GM18505 (cell line): Measurements from ENCODE around the gene SH3GL2.

ENCODE experiments used
- ATAC-seq: cut with Tn5 transposase; IDR thresholded peaks from one replicate; pipeline ENCODE4 v1.9.1; 2021; ENCODE audit not compliant: unreplicated experiment
- POLR2A ChIP-seq: IDR thresholded peaks from 4 replicates; pipeline ENCODE4 v1.6.1; 2011; ENCODE audit warnings: borderline replicate concordance; ENCODE audit not compliant: insufficient read depth, insufficient read length; ENCODE audit errors: extremely low read depth

SH3GL2 gene

GRCh38 chr9:17802249-17802857 lies 223.5 kb downstream of the SH3GL2 start:
- no peak for ATAC-seq
- no peak for TF ChIP-seq POLR2A

DNA sequence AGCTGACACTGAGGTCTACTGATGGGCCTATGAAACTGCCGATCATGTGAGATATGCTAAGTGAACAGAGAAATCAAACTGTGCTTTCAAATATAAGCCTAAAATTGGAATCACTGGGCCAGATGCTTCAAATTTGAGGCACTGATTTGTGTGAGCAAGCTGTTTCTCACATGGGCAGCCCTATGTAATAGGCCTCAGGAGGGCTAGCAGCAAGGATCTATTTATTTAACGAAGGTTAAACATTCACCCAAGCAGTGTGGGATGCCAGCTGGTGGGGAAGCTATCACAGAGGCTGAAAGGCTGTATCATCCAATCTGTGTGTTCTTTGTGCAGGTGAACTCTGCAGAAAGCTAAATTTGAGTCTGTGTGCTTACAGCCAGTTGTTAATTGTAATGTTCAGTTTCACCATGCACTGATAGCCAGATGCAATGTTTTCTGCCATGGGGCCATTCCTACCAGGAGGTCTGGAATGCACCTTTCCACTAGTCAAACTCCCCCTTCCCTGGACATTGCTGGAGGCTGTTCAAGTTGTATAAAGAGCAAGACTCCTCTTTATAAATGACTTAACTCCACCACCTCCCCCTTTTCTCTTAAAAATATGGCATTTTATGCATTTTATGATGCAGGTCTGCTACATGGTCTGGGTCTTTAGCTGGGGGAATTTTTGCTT lies 228.9 kb downstream of the SH3GL2 start:
- TF ChIP-seq POLR2A, result no peak
- no peak for ATAC-seq

GRCh38 chr9:17810317-17810716 lies 231.5 kb downstream of the SH3GL2 start:
- no peak for TF ChIP-seq POLR2A
- ATAC-seq, result no peak

DNA sequence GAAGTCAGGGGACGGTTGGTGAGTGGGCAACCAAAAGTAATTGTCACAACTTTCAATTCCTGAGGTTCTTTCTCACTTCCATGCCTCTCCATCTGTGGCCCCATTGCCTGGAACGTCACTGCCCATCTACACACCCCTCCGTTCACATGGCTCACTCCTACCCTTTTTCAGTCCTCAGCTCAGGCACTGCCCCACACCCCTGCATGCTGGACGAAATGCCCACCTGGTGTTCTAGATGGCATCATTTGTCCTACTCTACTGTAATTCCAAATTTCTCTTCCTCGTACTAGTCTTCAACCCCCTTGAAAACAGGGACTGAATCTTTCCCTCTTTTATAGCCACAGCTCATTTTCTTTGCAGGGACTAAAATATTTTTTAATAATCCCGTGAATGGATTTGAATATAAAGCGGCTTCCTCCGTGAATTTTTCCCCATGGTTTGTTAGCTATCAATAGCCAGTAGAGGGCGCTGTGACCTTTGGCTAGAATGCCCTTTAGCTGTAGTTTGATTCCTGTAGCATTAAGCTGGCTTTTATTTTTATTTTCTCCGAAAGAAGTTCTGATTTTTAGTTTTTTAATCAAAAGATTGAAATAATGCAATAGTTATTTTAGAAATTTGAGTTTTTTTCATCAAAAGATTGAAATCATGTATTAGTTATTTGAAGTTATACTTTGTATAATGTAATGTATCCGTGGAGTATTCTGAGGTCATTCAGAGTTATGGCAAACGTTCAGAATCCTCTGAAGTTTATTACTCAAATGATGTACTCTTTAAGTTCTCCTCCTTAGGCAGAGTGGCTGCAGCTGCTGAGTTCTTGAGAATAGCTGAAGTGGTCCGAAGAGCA lies 232.1 kb downstream of the SH3GL2 start:
- ATAC-seq, result no peak
- TF ChIP-seq POLR2A, result no peak

- TF ChIP-seq POLR2A, result no peak
- no peak for ATAC-seq
Measured at GRCh38 chr9:17813798-17814197, 234.9 kb downstream of the SH3GL2 start.

DNA sequence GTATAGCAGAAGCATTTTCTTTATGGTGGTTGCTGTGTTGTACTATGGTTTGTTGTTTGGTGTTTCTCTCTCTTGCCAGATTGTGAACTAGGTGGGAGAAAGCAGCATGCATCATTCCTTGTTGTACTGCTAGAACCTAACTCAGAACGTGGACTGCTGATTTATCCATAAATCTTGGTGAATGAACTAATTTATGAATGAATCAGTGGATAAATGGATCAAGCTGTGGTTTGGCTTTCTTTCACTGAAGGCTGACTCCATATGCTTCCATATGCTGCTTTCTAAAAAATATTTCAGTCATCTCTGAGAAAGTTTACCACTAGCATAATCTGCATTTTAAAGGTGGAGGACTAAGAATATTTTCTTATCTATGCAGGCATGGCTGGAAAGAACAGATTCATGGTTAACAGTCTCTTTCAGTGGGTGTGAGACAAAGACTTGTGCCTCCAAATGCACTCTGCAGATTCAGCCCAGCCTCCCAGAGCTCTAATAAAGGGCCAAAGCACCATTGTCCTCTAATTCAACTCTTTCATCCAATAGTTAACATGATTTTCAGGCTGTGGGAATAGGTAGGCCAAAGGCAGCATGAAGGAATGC lies 237.7 kb downstream of the SH3GL2 start:
- no peak for TF ChIP-seq POLR2A

GRCh38 chr9:17824191-17824590 lies 245.3 kb downstream of the SH3GL2 start:
- no peak for TF ChIP-seq POLR2A
- no peak for ATAC-seq

More for the DNA sequence above, 237.7 kb downstream of the SH3GL2 start:
- no peak for ATAC-seq

DNA sequence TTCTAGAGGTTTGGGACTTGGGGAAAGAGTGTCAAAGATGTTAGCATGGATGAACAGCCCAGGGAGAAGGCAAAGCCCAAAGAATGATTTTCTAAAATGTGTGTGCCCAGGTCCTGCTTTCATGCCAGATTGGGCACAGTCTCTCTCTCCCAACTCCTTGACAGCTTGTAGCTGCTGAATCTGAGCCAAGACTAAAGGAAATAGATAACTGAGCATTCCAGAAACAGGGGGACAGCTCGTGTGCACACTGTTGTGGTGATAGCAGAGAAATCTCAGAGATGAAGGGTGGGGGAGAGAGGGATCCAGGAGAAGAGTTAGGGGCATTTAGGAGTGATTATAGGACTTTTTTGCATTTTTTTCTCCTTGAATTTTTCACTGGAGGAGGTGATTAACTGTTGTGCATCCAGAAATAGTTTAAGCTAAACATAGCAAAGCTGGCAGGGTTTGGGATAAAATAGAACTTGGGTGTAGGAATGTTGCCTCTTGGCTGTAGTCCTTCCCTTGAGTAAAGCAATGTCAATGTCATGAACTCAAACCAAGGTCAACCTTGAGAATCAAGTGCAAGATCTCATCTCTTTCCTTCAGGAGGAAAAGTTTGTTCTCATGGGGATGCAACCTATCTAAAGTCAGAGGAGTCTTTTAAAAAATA lies 245.9 kb downstream of the SH3GL2 start:
- ATAC-seq, result no peak
- TF ChIP-seq POLR2A, result no peak

DNA sequence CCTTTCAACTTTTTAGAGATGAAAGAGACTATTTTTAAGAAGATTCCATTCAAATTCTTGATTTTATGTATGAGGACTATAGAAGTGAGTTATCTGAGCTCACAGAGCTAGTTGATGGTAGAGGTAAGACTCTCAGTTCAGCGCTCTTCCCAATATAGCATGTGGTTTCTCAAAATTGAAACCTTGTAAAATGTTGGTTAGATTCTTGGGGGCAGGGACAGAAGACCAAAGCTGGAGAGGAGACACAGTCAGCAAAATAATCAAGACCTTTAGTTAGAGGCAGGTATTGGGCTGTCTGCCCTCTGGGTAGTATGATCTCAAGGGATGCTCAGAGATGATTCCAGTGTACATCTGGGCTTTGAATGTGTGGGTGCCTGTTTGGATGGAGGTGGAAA lies 246.4 kb downstream of the SH3GL2 start:
- ATAC-seq, result no peak
- no peak for TF ChIP-seq POLR2A

DNA sequence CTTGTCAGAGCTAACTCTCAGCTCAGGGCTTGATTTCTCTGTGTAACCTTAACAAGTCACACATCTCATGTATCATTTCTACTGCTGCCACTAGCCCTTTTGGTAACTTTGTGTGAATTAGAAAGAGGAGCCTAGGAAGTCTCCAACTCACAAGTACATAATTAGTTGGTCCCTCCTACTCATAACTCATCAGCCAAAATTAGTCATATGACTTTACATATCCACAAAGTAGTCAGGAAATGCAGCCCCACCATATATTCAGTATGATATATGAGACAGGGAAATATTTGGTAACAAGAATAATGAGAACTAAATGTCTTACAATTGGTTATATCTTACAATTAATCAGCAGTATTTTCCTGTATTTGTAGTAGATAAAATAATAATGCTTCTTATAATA lies 250.2 kb downstream of the SH3GL2 start:
- no peak for ATAC-seq
- TF ChIP-seq POLR2A, result no peak

GRCh38 chr9:17829812-17830385 lies 251.0 kb downstream of the SH3GL2 start:
- no peak for ATAC-seq
- no peak for TF ChIP-seq POLR2A

GRCh38 chr9:17832812-17833211 lies 253.9 kb downstream of the SH3GL2 start:
- no peak for TF ChIP-seq POLR2A

GRCh38 chr9:17833846-17834245 lies 255.0 kb downstream of the SH3GL2 start:
- no peak for TF ChIP-seq POLR2A

More at GRCh38 chr9:17832812-17833211, 253.9 kb downstream of the SH3GL2 start:
- no peak for ATAC-seq

GRCh38 chr9:17837965-17838364 lies 259.1 kb downstream of the SH3GL2 start:
- TF ChIP-seq POLR2A, result no peak
- ATAC-seq, result no peak

More at GRCh38 chr9:17833846-17834245, 255.0 kb downstream of the SH3GL2 start:
- no peak for ATAC-seq
